H9 (cell line): ENCODE measurements around the gene CLSTN3. TPM values are rescaled to one million over a fixed set of nuclear protein-coding genes. Genes with fewer than 3 reads are reported as not detected.

Experiments used
- DNase-seq: peaks from one replicate; pipeline ENCODE4 v3.0.0-alpha.2; 2017
- H2AFZ ChIP-seq: one replicate; pipeline ENCODE4 v1.6.1; 2013; ENCODE audit warnings: mild to moderate bottlenecking, low read length, control low read depth, moderate library complexity
- H2AK5ac ChIP-seq: 2 replicates; pipeline ENCODE4 v1.6.1; 2013; ENCODE audit warnings: low read length, control low read depth, mixed read lengths; ENCODE audit not compliant: insufficient read length
- H2BK120ac ChIP-seq: one replicate; pipeline ENCODE4 v1.6.1; 2013; ENCODE audit warnings: low read depth, mild to moderate bottlenecking, low read length, control low read depth, inconsistent platforms; ENCODE audit not compliant: poor library complexity, severe bottlenecking
- H2BK12ac ChIP-seq: 2 replicates; pipeline ENCODE4 v1.6.1; 2013; ENCODE audit warnings: low read length, control low read depth, mixed read lengths, low read depth; ENCODE audit not compliant: insufficient read length
- H2BK15ac ChIP-seq: 2 replicates; pipeline ENCODE4 v1.6.1; 2013; ENCODE audit warnings: low read depth, low read length, control low read depth
- H2BK20ac ChIP-seq: one replicate; pipeline ENCODE4 v1.6.1; 2013; ENCODE audit warnings: low read depth, mild to moderate bottlenecking, low read length, control low read depth, inconsistent platforms; ENCODE audit not compliant: poor library complexity, severe bottlenecking
- H2BK5ac ChIP-seq: 2 replicates; pipeline ENCODE4 v1.6.1; 2013; ENCODE audit warnings: low read length, control low read depth, mixed read lengths; ENCODE audit not compliant: insufficient read length
- H3K14ac ChIP-seq: 2 replicates; pipeline ENCODE4 v1.6.1; 2013; ENCODE audit warnings: low read length, control low read depth; ENCODE audit not compliant: insufficient read depth
- H3K18ac ChIP-seq: 2 replicates; pipeline ENCODE4 v1.6.1; 2013; ENCODE audit warnings: low read depth, mild to moderate bottlenecking, mixed read lengths, low read length, control low read depth; ENCODE audit not compliant: insufficient read length
- H3K23ac ChIP-seq: 2 replicates; pipeline ENCODE4 v1.6.1; 2013; ENCODE audit warnings: low read length, control low read depth, mixed read lengths, low read depth; ENCODE audit not compliant: insufficient read length
- H3K23me2 ChIP-seq: 2 replicates; pipeline ENCODE4 v1.6.1; 2013; ENCODE audit warnings: low read depth, mild to moderate bottlenecking, mixed read lengths, low read length, control low read depth; ENCODE audit not compliant: insufficient read length, poor library complexity, severe bottlenecking
- H3K27ac ChIP-seq: 2 replicates; pipeline ENCODE4 v1.5.1; 2013; ENCODE audit warnings: low read length, control low read depth, mixed read lengths, low read depth; ENCODE audit not compliant: insufficient read length
- H3K27me3 ChIP-seq: 2 replicates; pipeline ENCODE4 v1.6.1; 2013; ENCODE audit warnings: low read length, control low read depth, inconsistent platforms; ENCODE audit not compliant: insufficient read depth
- H3K4ac ChIP-seq: 2 replicates; pipeline ENCODE4 v1.6.1; 2013; ENCODE audit warnings: low read depth, mild to moderate bottlenecking, control low read depth, inconsistent platforms, low read length, moderate library complexity
- H3K4me1 ChIP-seq: 2 replicates; pipeline ENCODE4 v1.6.1; 2013; ENCODE audit warnings: low read length, control low read depth, inconsistent platforms; ENCODE audit not compliant: insufficient read depth
- H3K4me2 ChIP-seq: 2 replicates; pipeline ENCODE4 v1.6.1; 2013; ENCODE audit warnings: low read length, control low read depth, mixed read lengths; ENCODE audit not compliant: insufficient read length, insufficient read depth
- H3K56ac ChIP-seq: 2 replicates; pipeline ENCODE4 v1.6.1; 2013; ENCODE audit warnings: low read depth, mild to moderate bottlenecking, mixed read lengths, low read length, control low read depth; ENCODE audit not compliant: insufficient read length
- H3K79me1 ChIP-seq: 2 replicates; pipeline ENCODE4 v1.6.1; 2013; ENCODE audit warnings: low read depth, mild to moderate bottlenecking, moderate library complexity, low read length, control low read depth, inconsistent platforms; ENCODE audit not compliant: insufficient read depth, poor library complexity, severe bottlenecking
- H3K79me2 ChIP-seq: 2 replicates; pipeline ENCODE4 v1.6.1; 2013; ENCODE audit warnings: low read length, control low read depth, inconsistent platforms; ENCODE audit not compliant: insufficient read depth
- H3K9ac ChIP-seq: 2 replicates; pipeline ENCODE4 v1.6.1; 2013; ENCODE audit warnings: low read length, control low read depth, mixed read lengths; ENCODE audit not compliant: insufficient read length; ENCODE audit errors: extremely low read depth
- H3K9me3 ChIP-seq: one replicate; pipeline ENCODE4 v1.6.1; 2013; ENCODE audit warnings: low read depth, low read length, inconsistent platforms; ENCODE audit not compliant: control insufficient read depth
- H3T11ph ChIP-seq: one replicate; pipeline ENCODE4 v1.6.1; 2013; ENCODE audit warnings: mild to moderate bottlenecking, low read length, control low read depth, inconsistent platforms
- H4K20me1 ChIP-seq: one replicate; pipeline ENCODE4 v1.6.1; 2013; ENCODE audit not compliant: control insufficient read depth, insufficient read length, insufficient read depth
- H4K5ac ChIP-seq: 2 replicates; pipeline ENCODE4 v1.6.1; 2013; ENCODE audit warnings: low read depth, mild to moderate bottlenecking, mixed read lengths, low read length, control low read depth; ENCODE audit not compliant: insufficient read length
- H4K8ac ChIP-seq: replicated peaks from 2 replicates; pipeline ENCODE4 v1.6.1; 2013; ENCODE audit warnings: low read length, control low read depth, mixed read lengths, low read depth; ENCODE audit not compliant: insufficient read length
- H4K91ac ChIP-seq: 2 replicates; pipeline ENCODE4 v1.6.1; 2013; ENCODE audit warnings: low read depth, mild to moderate bottlenecking, moderate library complexity, mixed read lengths, low read length, control low read depth; ENCODE audit not compliant: insufficient read length
- H3K27ac Mint-ChIP-seq, 3 experiments: 2 replicates in 2 of 3; 3 replicates in 1 of 3; pipeline ENCODE4 v1.8.0; 2020 to 2021; ENCODE audit warnings: mixed read lengths in 3 of 3, mild to moderate bottlenecking in 1 of 3, moderate library complexity in 1 of 3
- H3K27me3 Mint-ChIP-seq: 2 replicates; pipeline ENCODE4 v1.8.0; 2021; ENCODE audit warnings: low read depth, mild to moderate bottlenecking, moderate library complexity, mixed read lengths
- H3K36me3 Mint-ChIP-seq, 3 experiments: 2 replicates in 2 of 3; 3 replicates in 1 of 3; pipeline ENCODE4 v1.8.0; 2020 to 2021; ENCODE audit warnings: low read depth in 3 of 3, mixed read lengths in 3 of 3; ENCODE audit not compliant: insufficient read depth in 1 of 3
- H3K4me1 Mint-ChIP-seq, 2 experiments: 2 replicates each; pipeline ENCODE4 v1.8.0; 2020; ENCODE audit warnings: mixed read lengths in 2 of 2
- H3K4me3 Mint-ChIP-seq, 2 experiments: 2 replicates in 1 of 2; 3 replicates in 1 of 2; pipeline ENCODE4 v1.8.0; 2020 to 2021; ENCODE audit warnings: mild to moderate bottlenecking in 2 of 2, mixed read lengths in 2 of 2, moderate library complexity in 1 of 2
- H3K9me3 Mint-ChIP-seq, 2 experiments: 2 replicates in 1 of 2; 3 replicates in 1 of 2; pipeline ENCODE4 v1.8.0; 2020; ENCODE audit warnings: mild to moderate bottlenecking in 2 of 2, mixed read lengths in 2 of 2, moderate library complexity in 1 of 2
- WGBS: extraction: QIAGEN DNeasy Blood & Tissue Kit; methylation state at CpG from one replicate; pipeline ENCODE4 v1.1.7; 2013; ENCODE audit warnings: missing lambda C conversion rate, low lambda C conversion rate, mixed read lengths; ENCODE audit not compliant: insufficient read length; ENCODE audit errors: extremely low coverage; 5-methylcytosine and 5-hydroxymethylcytosine counted together
- total RNA-seq: library from RNA; stranded (reverse); gene quantifications from 2 replicates; pipeline ENCODE4 v1.2.1, GENCODE V29; 2021
- TF ChIP-seq, protein P1 (sequence below): fragments of 200-600 bp; sonication (generic); conservative IDR thresholded peaks from 3 replicates; pipeline ENCODE4 v1.8.0; 2021; ENCODE audit warnings: antibody characterized with exemption, mild to moderate bottlenecking

CLSTN3 gene
- total RNA-seq, 1 experiment from 2014 or later: 26.2 TPM

DNA sequence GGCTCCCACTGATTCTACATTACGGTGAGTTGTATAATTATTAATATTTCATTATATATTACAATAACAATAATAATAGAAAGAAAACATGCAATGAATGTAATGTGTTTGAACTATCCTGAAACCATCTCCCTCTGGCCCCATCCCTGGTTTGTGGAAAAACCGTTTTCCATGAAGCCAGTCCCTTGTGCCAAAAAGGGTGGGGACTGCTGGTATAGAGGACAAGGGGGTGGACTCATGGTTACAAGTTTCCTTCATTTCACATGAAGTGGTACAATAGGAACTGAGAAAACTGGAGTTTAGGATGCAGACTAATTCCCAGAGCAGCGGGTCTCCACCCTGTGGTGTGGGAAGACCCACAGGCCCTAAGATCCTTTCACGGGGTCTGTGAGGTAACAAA lies 18.1 kb upstream of the CLSTN3 start:
- H4K91ac ChIP-seq: no peak overlapping the region
- Mint-ChIP-seq H3K27ac (no peak overlapping the region), H3K4me3 (no peak overlapping the region), H3K27me3 (peaks cover 7% of the 10 kb centered on the region), H3K9me3 (no peaks in the 10 kb centered on the region), H3K36me3 (peaks cover 0 to 5% (median 5%) of the 10 kb centered on the region in 3 experiments; a peak in 3 of 7 replicates), H3K4me1 (peaks cover 11 to 15% of the 10 kb centered on the region in 2 experiments)
- no peak overlapping the region for H2BK120ac ChIP-seq
- H3K23me2 ChIP-seq: peaks cover 11% of the 10 kb centered on the region
- H3K79me2 ChIP-seq: no peaks in the 10 kb centered on the region
- no peak overlapping the region for H2BK15ac ChIP-seq
- no peak overlapping the region for H4K5ac ChIP-seq
- no peak overlapping the region for H2BK20ac ChIP-seq
- no peak overlapping the region for H2BK12ac ChIP-seq
- H3K9me3 ChIP-seq: no peaks in the 10 kb centered on the region
- no peak overlapping the region for H3T11ph ChIP-seq
- H4K8ac ChIP-seq: no peak overlapping the region
- H3K79me1 ChIP-seq: no peaks in the 10 kb centered on the region
- no peak overlapping the region for H3K4ac ChIP-seq
- no peak overlapping the region for H3K18ac ChIP-seq
- TF ChIP-seq, protein P1, sequence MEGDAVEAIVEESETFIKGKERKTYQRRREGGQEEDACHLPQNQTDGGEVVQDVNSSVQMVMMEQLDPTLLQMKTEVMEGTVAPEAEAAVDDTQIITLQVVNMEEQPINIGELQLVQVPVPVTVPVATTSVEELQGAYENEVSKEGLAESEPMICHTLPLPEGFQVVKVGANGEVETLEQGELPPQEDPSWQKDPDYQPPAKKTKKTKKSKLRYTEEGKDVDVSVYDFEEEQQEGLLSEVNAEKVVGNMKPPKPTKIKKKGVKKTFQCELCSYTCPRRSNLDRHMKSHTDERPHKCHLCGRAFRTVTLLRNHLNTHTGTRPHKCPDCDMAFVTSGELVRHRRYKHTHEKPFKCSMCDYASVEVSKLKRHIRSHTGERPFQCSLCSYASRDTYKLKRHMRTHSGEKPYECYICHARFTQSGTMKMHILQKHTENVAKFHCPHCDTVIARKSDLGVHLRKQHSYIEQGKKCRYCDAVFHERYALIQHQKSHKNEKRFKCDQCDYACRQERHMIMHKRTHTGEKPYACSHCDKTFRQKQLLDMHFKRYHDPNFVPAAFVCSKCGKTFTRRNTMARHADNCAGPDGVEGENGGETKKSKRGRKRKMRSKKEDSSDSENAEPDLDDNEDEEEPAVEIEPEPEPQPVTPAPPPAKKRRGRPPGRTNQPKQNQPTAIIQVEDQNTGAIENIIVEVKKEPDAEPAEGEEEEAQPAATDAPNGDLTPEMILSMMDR: no peak
- H3K9ac ChIP-seq: no peak overlapping the region
- H4K20me1 ChIP-seq: no peaks in the 10 kb centered on the region
- H3K4me2 ChIP-seq: no peak overlapping the region
- H2BK5ac ChIP-seq: no peak overlapping the region
- H3K14ac ChIP-seq: no peak overlapping the region
- H2AK5ac ChIP-seq: no peak overlapping the region
- no peaks in the 10 kb centered on the region for H3K4me1 ChIP-seq
- H2AFZ ChIP-seq: no peak overlapping the region
- H3K27ac ChIP-seq: no peak overlapping the region
- no peak for DNase-seq
- WGBS: no CpG with 5 or more reads among the region's 4 CpGs
- no peak overlapping the region for H3K56ac ChIP-seq
- H3K27me3 ChIP-seq: no peaks in the 10 kb centered on the region
- no peak overlapping the region for H3K23ac ChIP-seq
